OCI-LY3 (cell line): ENCODE data around the gene LSMEM2.

ENCODE experiments used
- H2AFZ ChIP-seq: fragments of 200-600, 300-600 bp; shearing (Covaris generic); 2 replicates; pipeline ENCODE4 v1.6.0; 2014; ENCODE audit warnings: antibody characterized with exemption, low read depth, low read length
- H3K27ac ChIP-seq: fragments of 200-600, 300-600 bp; sonication (generic); 2 replicates; pipeline ENCODE4 v1.5.1; 2014; ENCODE audit warnings: mild to moderate bottlenecking, low read length, moderate library complexity, mixed read lengths
- H3K27me3 ChIP-seq: fragments of 200-600, 300-600 bp; sonication (generic); 2 replicates; pipeline ENCODE4 v1.6.1; 2014; ENCODE audit warnings: low read depth, low read length, mixed read lengths
- H3K36me3 ChIP-seq: fragments of 200-600, 300-600 bp; sonication (generic); replicated peaks from 2 replicates; pipeline ENCODE3; 2014; ENCODE audit warnings: low read depth, low read length, mixed read lengths
- H3K4me1 ChIP-seq: fragments of 300-600, 200-600 bp; sonication (generic); 2 replicates; pipeline ENCODE4 v1.6.1; 2014; ENCODE audit warnings: low read length, mixed read lengths
- H3K4me2 ChIP-seq: fragments of 200-600, 300-600 bp; sonication (generic); 2 replicates; pipeline ENCODE4 v1.6.1; 2014; ENCODE audit warnings: low read length, mixed read lengths
- H3K4me3 ChIP-seq: fragments of 300-600, 200-600 bp; sonication (generic); 2 replicates; pipeline ENCODE4 v1.5.1; 2014; ENCODE audit warnings: antibody characterized with exemption, mild to moderate bottlenecking, low read length, moderate library complexity
- H3K79me2 ChIP-seq: fragments of 300-600, 200-600 bp; shearing (Covaris generic); 2 replicates; pipeline ENCODE4 v1.6.1; 2014; ENCODE audit warnings: mild to moderate bottlenecking, low read length, mixed read lengths
- H3K9ac ChIP-seq: fragments of 300-600, 200-600 bp; shearing (Covaris generic); 2 replicates; pipeline ENCODE4 v1.6.0; 2014; ENCODE audit warnings: mild to moderate bottlenecking, low read length, moderate library complexity
- H3K9me3 ChIP-seq: fragments of 200-600, 300-600 bp; shearing (Covaris generic); 2 replicates; pipeline ENCODE4 v1.6.1; 2014; ENCODE audit warnings: low read length, mixed read lengths; ENCODE audit not compliant: insufficient read depth
- H4K20me1 ChIP-seq: fragments of 200-600, 300-600 bp; sonication (generic); 2 replicates; pipeline ENCODE4 v1.6.1; 2016; ENCODE audit warnings: low read length, mixed read lengths; ENCODE audit not compliant: insufficient read depth
- CTCF ChIP-seq: fragments of 200-600, 300-600 bp; sonication (generic); IDR thresholded peaks from 2 replicates; pipeline ENCODE4 v1.5.1; 2014; ENCODE audit warnings: antibody characterized with exemption, low read length, low read depth
- EZH2phosphoT487 ChIP-seq: fragments of 200-600 bp; shearing (Covaris generic); IDR thresholded peaks from 2 replicates; pipeline ENCODE4 v1.6.1; 2018; ENCODE audit warnings: antibody characterized with exemption, mixed run types, low read depth

Gene LSMEM2

GRCh38 chr3:50278880-50279224 is at the start of gene LSMEM2:
LSMEM2 (plus strand) TSS chr3:50279087; CDS start chr3:50279114, 27 bp downstream.
- no peak within 1 kb of the TSS for H2AFZ ChIP-seq

GRCh38 chr3:50229490-50229889 is 49.4 kb upstream of the LSMEM2 start:
- H3K4me3 ChIP-seq, result no peak overlapping the region
- H3K4me1 ChIP-seq, result peaks cover 22% of the 10 kb centered on the region
- H3K9me3 ChIP-seq, result no peaks in the 10 kb centered on the region
- H3K9ac ChIP-seq, result no peak overlapping the region
- 0 out of 2 replicates have a peak, but pooled peaks cover 3% of the 10 kb centered on the region for H3K27me3 ChIP-seq
- no peak overlapping the region for H2AFZ ChIP-seq
- peaks cover 11% of the 10 kb centered on the region; the same call in 1 of the 2 replicates for H3K79me2 ChIP-seq
- TF ChIP-seq CTCF, result no peak
- no peak for TF ChIP-seq EZH2phosphoT487
- H3K4me2 ChIP-seq, result 0 out of 2 replicates have a peak overlapping the region, but pooled peaks have one; percentile 27
- H3K36me3 ChIP-seq, result no peaks in the 10 kb centered on the region
- H4K20me1 ChIP-seq, result no peaks in the 10 kb centered on the region
- H3K27ac ChIP-seq, result no peak overlapping the region

More at GRCh38 chr3:50278880-50279224, at the start of gene LSMEM2:
- peaks cover 3% of the 10 kb centered on the region; the same call in 1 of the 2 replicates for H3K27me3 ChIP-seq
- TF ChIP-seq CTCF (no peak), EZH2phosphoT487 (no peak)
- no peak within 1 kb of the TSS for H3K4me2 ChIP-seq
- H3K79me2 ChIP-seq, result no peaks in the 10 kb centered on the region
- no peak within 1 kb of the TSS for H3K9ac ChIP-seq
- no peaks in the 10 kb centered on the region for H3K9me3 ChIP-seq
- no peaks in the 10 kb centered on the region for H3K4me1 ChIP-seq
- no peak within 1 kb of the TSS for H3K4me3 ChIP-seq
- H4K20me1 ChIP-seq, result no peaks in the 10 kb centered on the region
- no peak within 1 kb of the TSS for H3K27ac ChIP-seq
- no peaks in the 10 kb centered on the region for H3K36me3 ChIP-seq

- H3K4me3 ChIP-seq, result peak overlapping the region; percentile 0; the same call in 1 of the 2 replicates
- H2AFZ ChIP-seq, result no peak overlapping the region; the same call in 1 of the 2 replicates
- H3K27me3 ChIP-seq, result no peaks in the 10 kb centered on the region
- H3K4me2 ChIP-seq, result peak overlapping the region; percentile 27
- no peak overlapping the region for H3K27ac ChIP-seq
- H3K79me2 ChIP-seq, result peaks cover 11% of the 10 kb centered on the region; the same call in 1 of the 2 replicates
- H3K9ac ChIP-seq, result peak overlapping the region; percentile 0; the same call in 1 of the 2 replicates
- H3K36me3 ChIP-seq, result no peaks in the 10 kb centered on the region
- no peaks in the 10 kb centered on the region for H4K20me1 ChIP-seq
- no peaks in the 10 kb centered on the region for H3K9me3 ChIP-seq
- no peak for TF ChIP-seq EZH2phosphoT487
- TF ChIP-seq CTCF, result no peak
- peaks cover 30% of the 10 kb centered on the region for H3K4me1 ChIP-seq
These were observed 48.6 kb upstream of the LSMEM2 start for GRCh38 chr3:50230104-50230793.

- Histone ChIP-seq H3K27me3 (no peaks in the 10 kb centered on the region), H3K4me1 (peaks cover 25% of the 10 kb centered on the region), H4K20me1 (no peaks in the 10 kb centered on the region), H3K4me2 (peak overlapping the region; percentile 27), H3K79me2 (peaks cover 11% of the 10 kb centered on the region; the same call in 1 of the 2 replicates), H2AFZ (no peak overlapping the region), H3K36me3 (no peaks in the 10 kb centered on the region), H3K4me3 (peak overlapping the region; percentile 0; the same call in 1 of the 2 replicates), H3K9ac (peak overlapping the region; percentile 0; the same call in 1 of the 2 replicates), H3K9me3 (no peaks in the 10 kb centered on the region), H3K27ac (no peak overlapping the region)
- TF ChIP-seq EZH2phosphoT487, result no peak
- TF ChIP-seq CTCF, result no peak
These were observed 48.1 kb upstream of the LSMEM2 start for GRCh38 chr3:50230794-50231125.
